ENCODE results near the gene EFCC1.
"Not testable (repeated sequence)": the region's sequence is repeated elsewhere in the genome, so short reads cannot be mapped to it uniquely, and the experiment has no call there.

GRCh38 chr3:129069313-129070085, 68.4 kb downstream of the EFCC1 start:
- not testable (repeated sequence) for TF ChIP-seq CTCF (IDR thresholded peaks at IDR 0.05; ENCODE audit: low read length); EZH2 (optimal IDR thresholded peaks at IDR 0.05; ENCODE audit: low read depth, low read length)
